WTC11 (cell line): ENCODE data around the gene SP140.

Source experiments
- CTCF ChIP-seq: fragments of 200-600 bp; IDR thresholded peaks from 2 replicates; pipeline ENCODE4 v1.8.0; 2022; ENCODE audit warnings: antibody characterized with exemption
- PREB ChIP-seq: sonication (generic); formaldehyde crosslinking; IDR thresholded peaks from 2 replicates; pipeline ENCODE4 v1.8.1; 2022; ENCODE audit warnings: mild to moderate bottlenecking, missing genetic modification reagents, moderate library complexity, borderline replicate concordance
- TEAD4 ChIP-seq: sonication (generic); formaldehyde crosslinking; IDR thresholded peaks from 2 replicates; pipeline ENCODE4 v1.8.0; 2022; ENCODE audit warnings: mild to moderate bottlenecking, missing genetic modification reagents
- ZNF121 ChIP-seq: sonication (generic); formaldehyde crosslinking; IDR thresholded peaks from 2 replicates; pipeline ENCODE4 v1.8.0; 2023; ENCODE audit warnings: missing genetic modification reagents
- TF ChIP-seq, protein P1 (sequence below): sonication (generic); formaldehyde crosslinking; IDR thresholded peaks from 2 replicates; pipeline ENCODE4 v1.8.1; 2022; ENCODE audit warnings: low read depth, mild to moderate bottlenecking, moderate library complexity, missing genetic modification reagents, borderline replicate concordance
- TF ChIP-seq, protein P2 (sequence below): sonication (generic); formaldehyde crosslinking; IDR thresholded peaks from 2 replicates; pipeline ENCODE4 v1.8.0; 2022; ENCODE audit warnings: mild to moderate bottlenecking, missing genetic modification reagents

DNA sequence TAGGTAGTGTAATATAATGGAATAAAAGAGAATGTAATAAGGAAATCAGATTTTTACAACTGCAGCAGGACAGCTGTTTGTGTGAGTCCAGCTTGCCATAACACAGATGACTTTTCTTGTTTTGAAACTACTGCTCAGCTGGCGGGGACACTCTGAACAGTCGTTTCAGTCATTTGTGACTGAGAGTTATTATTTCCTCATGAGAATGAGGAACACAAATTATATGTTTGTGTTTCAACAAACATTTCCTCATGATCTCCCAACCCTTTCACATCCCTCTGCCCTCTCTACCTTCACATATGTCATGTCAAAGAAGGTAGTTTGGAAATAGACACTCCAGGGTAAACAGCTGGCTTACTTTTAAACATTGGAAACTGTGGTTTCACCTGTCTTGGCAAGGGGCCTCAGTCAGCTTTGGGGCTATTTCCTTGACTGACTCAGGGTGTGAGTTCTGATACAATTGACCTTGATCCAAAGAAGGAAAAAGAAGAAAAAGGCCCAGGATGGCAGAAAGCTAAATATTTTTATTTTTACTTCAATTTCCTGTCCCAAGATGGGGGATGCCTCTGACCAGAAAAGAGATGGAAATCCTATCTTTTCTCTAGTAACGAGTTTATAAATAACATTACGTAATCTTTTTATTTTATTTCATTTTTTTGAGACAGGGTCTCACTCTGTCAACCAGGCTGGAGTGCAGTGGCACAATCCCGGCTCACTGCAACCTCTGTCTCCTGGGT is 102.0 kb downstream of the SP140 start:
- no peak for TF ChIP-seq CTCF
- TF ChIP-seq PREB (CRISPR knock-in tag): no peak
- TF ChIP-seq TEAD4 (CRISPR knock-in tag): no peak
- TF ChIP-seq ZNF121: no peak
- TF ChIP-seq, protein P1, sequence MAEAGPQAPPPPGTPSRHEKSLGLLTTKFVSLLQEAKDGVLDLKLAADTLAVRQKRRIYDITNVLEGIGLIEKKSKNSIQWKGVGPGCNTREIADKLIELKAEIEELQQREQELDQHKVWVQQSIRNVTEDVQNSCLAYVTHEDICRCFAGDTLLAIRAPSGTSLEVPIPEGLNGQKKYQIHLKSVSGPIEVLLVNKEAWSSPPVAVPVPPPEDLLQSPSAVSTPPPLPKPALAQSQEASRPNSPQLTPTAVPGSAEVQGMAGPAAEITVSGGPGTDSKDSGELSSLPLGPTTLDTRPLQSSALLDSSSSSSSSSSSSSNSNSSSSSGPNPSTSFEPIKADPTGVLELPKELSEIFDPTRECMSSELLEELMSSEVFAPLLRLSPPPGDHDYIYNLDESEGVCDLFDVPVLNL: no peak
- TF ChIP-seq, protein P2, sequence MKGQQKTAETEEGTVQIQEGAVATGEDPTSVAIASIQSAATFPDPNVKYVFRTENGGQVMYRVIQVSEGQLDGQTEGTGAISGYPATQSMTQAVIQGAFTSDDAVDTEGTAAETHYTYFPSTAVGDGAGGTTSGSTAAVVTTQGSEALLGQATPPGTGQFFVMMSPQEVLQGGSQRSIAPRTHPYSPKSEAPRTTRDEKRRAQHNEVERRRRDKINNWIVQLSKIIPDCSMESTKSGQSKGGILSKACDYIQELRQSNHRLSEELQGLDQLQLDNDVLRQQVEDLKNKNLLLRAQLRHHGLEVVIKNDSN: no peak
